GM18519 (cell line): ENCODE measurements around the gene EFS.

Experiments used
- ATAC-seq: cut with Tn5 transposase; IDR thresholded peaks from one replicate; pipeline ENCODE4 v1.9.1; 2021; ENCODE audit warnings: mild to moderate bottlenecking, moderate library complexity; ENCODE audit not compliant: unreplicated experiment, low FRiP score

Gene EFS

GRCh38 chr14:23380197-23380914 lies 15.4 kb upstream of the EFS start:
- ATAC-seq: no peak

GRCh38 chr14:23379366-23380196 lies 14.6 kb upstream of the EFS start:
- ATAC-seq: no peak

GRCh38 chr14:23378612-23379220 lies 13.7 kb upstream of the EFS start:
- ATAC-seq: no peak

GRCh38 chr14:23377573-23378563 lies 12.9 kb upstream of the EFS start:
- no peak for ATAC-seq

GRCh38 chr14:23377198-23377550 lies 12.2 kb upstream of the EFS start:
- ATAC-seq: no peak

- no peak for ATAC-seq
These were observed 11.7 kb upstream of the EFS start, which contains the start of gene CMTM5 for GRCh38 chr14:23376482-23377197. CMTM5 (plus strand) TSS chr14:23377046; CDS start chr14:23377252, 206 bp downstream.

- no peak for ATAC-seq
These were observed 10.7 kb upstream of the EFS start for GRCh38 chr14:23375527-23376251.

GRCh38 chr14:23373041-23373440 lies 8.1 kb upstream of the EFS start:
- ATAC-seq: no peak

GRCh38 chr14:23372509-23372908 lies 7.5 kb upstream of the EFS start, which contains the start of gene IL25:
IL25 (plus strand) TSS chr14:23372809.
- ATAC-seq: no peak

- no peak for ATAC-seq
These were observed 6.9 kb upstream of the EFS start for GRCh38 chr14:23371865-23372264.

- no peak for ATAC-seq
These were observed 5.2 kb upstream of the EFS start for GRCh38 chr14:23370221-23370620.

GRCh38 chr14:23366426-23366921 lies 1.5 kb upstream of the EFS start:
- ATAC-seq: no peak

GRCh38 chr14:23365732-23366425 lies 907 bp upstream of the EFS start:
- no peak for ATAC-seq

GRCh38 chr14:23364164-23365035 lies 572 bp downstream of the EFS start:
- ATAC-seq: no peak

- no peak for ATAC-seq
These were observed 2.8 kb downstream of the EFS start for GRCh38 chr14:23362200-23362599.

- ATAC-seq: no peak
These were observed 3.2 kb downstream of the EFS start for GRCh38 chr14:23361763-23362162.

- ATAC-seq: no peak
These were observed 3.7 kb downstream of the EFS start for GRCh38 chr14:23361320-23361719.
